MM.1S (cell line): ENCODE results near the gene ASTE1.

Experiments used
- DNase-seq: peaks from one replicate; pipeline ENCODE4 v3.0.0-alpha.2; 2015
- H2AFZ ChIP-seq: fragments of 300-600 bp; sonication (generic); 2 replicates; pipeline ENCODE4 v1.6.0; 2016; ENCODE audit warnings: antibody characterized with exemption, low read length
- H3F3A ChIP-seq: fragments of 300-600 bp; sonication (generic); 2 replicates; pipeline ENCODE4 v1.6.1; 2016; ENCODE audit warnings: mild to moderate bottlenecking, antibody characterized with exemption, low read length, moderate library complexity, mixed read lengths; ENCODE audit not compliant: insufficient read depth
- H3K27ac ChIP-seq: fragments of 300-600 bp; sonication (generic); 2 replicates; pipeline ENCODE4 v1.5.1; 2016; ENCODE audit warnings: mild to moderate bottlenecking, low read length
- H3K27me3 ChIP-seq: fragments of 300-600 bp; sonication (generic); replicated peaks from 2 replicates; pipeline ENCODE4 v1.6.0; 2016; ENCODE audit warnings: low read length; ENCODE audit not compliant: insufficient read depth
- H3K36me3 ChIP-seq: fragments of 300-600 bp; sonication (generic); replicated peaks from 2 replicates; pipeline ENCODE4 v1.6.1; 2016; ENCODE audit warnings: mild to moderate bottlenecking, low read length, mixed read lengths; ENCODE audit not compliant: insufficient read depth
- H3K4me1 ChIP-seq: fragments of 300-600 bp; sonication (generic); 2 replicates; pipeline ENCODE4 v1.6.1; 2016; ENCODE audit warnings: low read length, mixed read lengths
- H3K4me2 ChIP-seq: fragments of 300-600 bp; sonication (generic); 2 replicates; pipeline ENCODE4 v1.6.0; 2016; ENCODE audit warnings: low read depth, low read length
- H3K4me3 ChIP-seq: fragments of 300-600 bp; sonication (generic); 2 replicates; pipeline ENCODE4 v1.5.1; 2016; ENCODE audit warnings: low read length, mixed read lengths
- H3K79me2 ChIP-seq: fragments of 300-600 bp; sonication (generic); 2 replicates; pipeline ENCODE4 v1.6.1; 2016; ENCODE audit warnings: mixed run types, low read length, mixed read lengths
- H3K9ac ChIP-seq: fragments of 300-600 bp; sonication (generic); 2 replicates; pipeline ENCODE4 v1.6.1; 2016; ENCODE audit warnings: low read length, mixed read lengths
- H3K9me2 ChIP-seq: fragments of 300-600 bp; sonication (generic); replicated peaks from 2 replicates; pipeline ENCODE4 v1.6.1; 2016; ENCODE audit warnings: mild to moderate bottlenecking, low read length, mixed read lengths; ENCODE audit not compliant: insufficient read depth
- H3K9me3 ChIP-seq: fragments of 300-600 bp; sonication (generic); replicated peaks from 2 replicates; pipeline ENCODE4 v1.6.1; 2016; ENCODE audit warnings: mild to moderate bottlenecking, low read length, mixed read lengths; ENCODE audit not compliant: insufficient read depth
- H4K20me1 ChIP-seq: fragments of 300-600 bp; sonication (generic); 2 replicates; pipeline ENCODE4 v1.6.1; 2016; ENCODE audit warnings: mild to moderate bottlenecking, low read length, moderate library complexity, mixed read lengths; ENCODE audit not compliant: insufficient read depth
- EZH2 ChIP-seq: fragments of 300-600 bp; sonication (generic); optimal IDR thresholded peaks from 2 replicates; pipeline ENCODE3; 2017; ENCODE audit warnings: low read depth, mild to moderate bottlenecking, antibody characterized with exemption, low read length, mixed read lengths
- EZH2phosphoT487 ChIP-seq: fragments of 300-600 bp; sonication (generic); IDR thresholded peaks from 2 replicates; pipeline ENCODE4 v1.6.1; 2018; ENCODE audit warnings: antibody characterized with exemption, low read length
- TF ChIP-seq, protein P1 (sequence below): fragments of 300-600 bp; sonication (generic); IDR thresholded peaks from 2 replicates; pipeline ENCODE4 v1.5.1; 2016; ENCODE audit warnings: antibody characterized with exemption, low read length, mixed read lengths

The ASTE1 gene

DNA sequence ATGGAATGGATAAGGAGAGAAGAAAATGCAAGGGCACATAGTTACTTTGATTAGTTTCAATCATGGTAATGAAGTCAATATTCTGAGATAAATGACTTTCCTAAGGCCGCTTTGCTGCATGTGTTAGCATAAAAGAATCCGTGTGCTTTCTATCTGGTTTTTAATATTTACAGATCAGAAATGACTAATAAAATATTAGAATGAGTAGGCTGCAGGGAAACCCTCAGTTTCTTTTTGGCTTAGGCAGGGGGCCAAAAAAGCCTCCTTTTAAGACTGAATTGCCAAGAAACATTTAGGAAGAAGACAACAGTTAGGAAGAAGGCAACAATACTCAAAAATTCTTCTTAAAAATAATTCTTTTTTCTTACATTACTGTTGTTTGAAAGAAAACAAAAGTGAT, 11.7 kb upstream of the ASTE1 start:
- H2AFZ ChIP-seq, result no peak overlapping the region
- H3F3A ChIP-seq, result no peaks in the 10 kb centered on the region
- H3K4me2 ChIP-seq, result no peak overlapping the region
- no peak for DNase-seq
- H3K36me3 ChIP-seq, result no peaks in the 10 kb centered on the region
- H4K20me1 ChIP-seq, result no peaks in the 10 kb centered on the region
- no peak for TF ChIP-seq EZH2
- H3K27me3 ChIP-seq, result no peaks in the 10 kb centered on the region
- H3K9me3 ChIP-seq, result no peaks in the 10 kb centered on the region
- H3K79me2 ChIP-seq, result no peaks in the 10 kb centered on the region
- H3K4me3 ChIP-seq, result no peak overlapping the region
- peaks cover 25% of the 10 kb centered on the region for H3K4me1 ChIP-seq
- no peaks in the 10 kb centered on the region for H3K9me2 ChIP-seq
- H3K9ac ChIP-seq, result no peak overlapping the region
- H3K27ac ChIP-seq, result no peak overlapping the region

DNA sequence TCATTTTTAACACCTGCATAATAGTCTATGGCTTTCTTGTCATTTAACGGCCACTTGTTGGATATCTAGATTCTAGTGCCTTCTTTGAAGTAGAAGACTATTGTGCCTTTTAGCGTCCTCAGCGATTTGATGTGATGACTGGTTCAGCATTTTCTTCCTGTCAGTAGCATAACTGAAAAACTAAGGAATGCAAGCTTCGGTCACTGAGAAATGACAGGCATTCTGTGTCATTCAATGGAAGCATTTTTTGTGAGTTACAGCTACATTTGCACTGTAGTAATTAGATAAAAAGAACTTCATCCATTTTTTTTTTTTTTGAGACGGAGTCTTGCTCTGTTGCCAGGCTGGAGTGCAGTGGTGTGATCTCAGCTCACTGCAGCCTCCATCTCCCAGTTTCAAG, 10.4 kb upstream of the ASTE1 start:
- Histone ChIP-seq H3K9me2 (no peaks in the 10 kb centered on the region), H3K36me3 (no peaks in the 10 kb centered on the region), H4K20me1 (no peaks in the 10 kb centered on the region), H3K9me3 (no peaks in the 10 kb centered on the region), H3K27me3 (no peaks in the 10 kb centered on the region), H3K4me2 (no peak overlapping the region), H3K9ac (no peak overlapping the region), H2AFZ (no peak overlapping the region), H3K4me3 (no peak overlapping the region), H3K79me2 (no peaks in the 10 kb centered on the region), H3K27ac (no peak overlapping the region), H3K4me1 (peaks cover 20% of the 10 kb centered on the region), H3F3A (no peaks in the 10 kb centered on the region)
- TF ChIP-seq EZH2, result no peak
- TF ChIP-seq, protein P1, sequence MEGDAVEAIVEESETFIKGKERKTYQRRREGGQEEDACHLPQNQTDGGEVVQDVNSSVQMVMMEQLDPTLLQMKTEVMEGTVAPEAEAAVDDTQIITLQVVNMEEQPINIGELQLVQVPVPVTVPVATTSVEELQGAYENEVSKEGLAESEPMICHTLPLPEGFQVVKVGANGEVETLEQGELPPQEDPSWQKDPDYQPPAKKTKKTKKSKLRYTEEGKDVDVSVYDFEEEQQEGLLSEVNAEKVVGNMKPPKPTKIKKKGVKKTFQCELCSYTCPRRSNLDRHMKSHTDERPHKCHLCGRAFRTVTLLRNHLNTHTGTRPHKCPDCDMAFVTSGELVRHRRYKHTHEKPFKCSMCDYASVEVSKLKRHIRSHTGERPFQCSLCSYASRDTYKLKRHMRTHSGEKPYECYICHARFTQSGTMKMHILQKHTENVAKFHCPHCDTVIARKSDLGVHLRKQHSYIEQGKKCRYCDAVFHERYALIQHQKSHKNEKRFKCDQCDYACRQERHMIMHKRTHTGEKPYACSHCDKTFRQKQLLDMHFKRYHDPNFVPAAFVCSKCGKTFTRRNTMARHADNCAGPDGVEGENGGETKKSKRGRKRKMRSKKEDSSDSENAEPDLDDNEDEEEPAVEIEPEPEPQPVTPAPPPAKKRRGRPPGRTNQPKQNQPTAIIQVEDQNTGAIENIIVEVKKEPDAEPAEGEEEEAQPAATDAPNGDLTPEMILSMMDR, result no peak
- TF ChIP-seq EZH2phosphoT487, result no peak
- DNase-seq, result no peak

DNA sequence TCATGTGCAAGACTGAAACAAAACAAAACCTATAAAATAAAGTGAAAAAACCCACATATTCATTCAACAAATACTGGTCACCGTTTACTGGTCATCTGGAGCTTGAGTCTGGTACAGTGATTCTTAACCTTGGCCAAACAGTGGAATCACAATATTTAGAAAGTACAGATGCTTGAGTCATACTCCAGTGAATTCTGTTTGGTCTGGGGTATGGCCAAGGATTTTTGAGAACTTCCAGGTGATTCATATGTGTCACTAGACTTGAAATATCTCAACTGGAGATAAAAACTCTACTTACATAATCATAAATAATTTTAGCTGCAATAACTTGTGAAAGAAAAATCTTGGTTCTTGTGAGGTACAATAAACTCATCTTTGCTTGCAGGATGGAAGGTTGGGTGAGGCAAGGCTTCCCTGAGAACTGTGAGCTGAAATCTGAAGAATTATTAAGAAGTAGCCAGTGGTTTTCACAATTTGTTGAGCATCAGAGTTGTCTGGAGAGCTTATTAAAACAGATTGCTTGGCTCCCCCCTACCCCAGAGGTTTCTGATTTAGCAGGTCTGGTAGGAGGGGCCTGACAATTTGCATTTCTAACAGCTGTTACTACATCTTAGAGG, 9.7 kb upstream of the ASTE1 start:
- Histone ChIP-seq H2AFZ (no peak overlapping the region), H3K9me2 (no peaks in the 10 kb centered on the region), H3K79me2 (no peaks in the 10 kb centered on the region), H3K4me2 (no peak overlapping the region), H3K36me3 (no peaks in the 10 kb centered on the region), H3K9me3 (no peaks in the 10 kb centered on the region), H3K4me1 (peaks cover 13% of the 10 kb centered on the region), H3K4me3 (no peak overlapping the region), H3K27me3 (no peaks in the 10 kb centered on the region), H3F3A (no peaks in the 10 kb centered on the region), H4K20me1 (no peaks in the 10 kb centered on the region), H3K9ac (no peak overlapping the region), H3K27ac (no peak overlapping the region)
- TF ChIP-seq EZH2 (no peak), EZH2phosphoT487 (no peak)
- TF ChIP-seq, protein P1, result no peak
- DNase-seq, result no peak

DNA sequence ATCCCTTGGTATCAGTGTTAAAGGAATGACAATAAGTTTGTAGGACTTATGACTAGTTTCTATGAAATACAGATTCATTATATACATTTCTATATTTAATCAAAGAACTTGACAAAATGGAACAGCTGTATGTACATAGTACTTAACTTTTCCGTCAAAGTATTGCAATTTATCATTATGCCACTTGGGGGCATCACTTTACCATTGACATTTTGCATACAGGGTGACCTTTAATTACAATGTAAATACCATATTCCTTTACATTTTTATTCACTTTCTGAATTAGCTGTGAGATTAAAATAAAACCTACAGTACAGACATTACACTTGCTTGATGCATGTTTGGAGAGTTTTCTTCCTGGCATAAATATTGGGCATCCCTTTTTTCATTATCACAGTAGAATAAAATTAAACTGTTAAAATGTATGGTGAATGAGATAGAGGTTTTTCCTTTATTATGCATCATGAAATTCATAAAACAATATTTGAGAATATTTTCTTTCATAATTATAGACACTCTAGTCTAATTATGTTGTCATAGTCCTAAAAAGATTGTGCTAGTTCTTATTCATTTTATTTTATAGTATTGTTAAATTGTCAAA, 7.0 kb upstream of the ASTE1 start:
- H3K36me3 ChIP-seq, result no peaks in the 10 kb centered on the region
- no peaks in the 10 kb centered on the region for H3K9me2 ChIP-seq
- no peak overlapping the region for H3K9ac ChIP-seq
- no peak overlapping the region for H2AFZ ChIP-seq
- no peaks in the 10 kb centered on the region for H4K20me1 ChIP-seq
- no peaks in the 10 kb centered on the region for H3K9me3 ChIP-seq
- H3K4me1 ChIP-seq, result no peaks in the 10 kb centered on the region
- H3K27ac ChIP-seq, result no peak overlapping the region
- TF ChIP-seq EZH2phosphoT487 (no peak), EZH2 (no peak)
- TF ChIP-seq, protein P1, result peak; percentile 73
- no peaks in the 10 kb centered on the region for H3F3A ChIP-seq
- H3K79me2 ChIP-seq, result no peaks in the 10 kb centered on the region
- peak; percentile 69 for DNase-seq
- H3K4me3 ChIP-seq, result no peak overlapping the region
- no peaks in the 10 kb centered on the region for H3K27me3 ChIP-seq
- no peak overlapping the region for H3K4me2 ChIP-seq
